ENCODE measurements around the gene SPN.
"Not testable (repeated sequence)": the region's sequence is repeated elsewhere in the genome, so short reads cannot be mapped to it uniquely, and the experiment has no call there.

Gene SPN

GRCh38 chr16:29684679-29685078, 21.6 kb downstream of the SPN start:
- DNase-seq (ENCODE audit: low read depth) = no peak
- TF ChIP-seq MYC (IDR thresholded peaks at IDR 0.05; ENCODE audit: low read depth, low read length) = no peak
- no peak for TF ChIP-seq MAX (IDR thresholded peaks at IDR 0.05; ENCODE audit: low read depth, low read length)
- no peak for TF ChIP-seq CTCF (IDR thresholded peaks at IDR 0.05; ENCODE audit: low read depth, low read length)
- no peak for TF ChIP-seq POLR2A (IDR thresholded peaks at IDR 0.05; ENCODE audit: extremely low read depth, insufficient read length)
- no peak overlapping the region for H3K4me3 ChIP-seq (ENCODE audit: low read depth, low read length)

GRCh38 chr16:29686740-29687332, 23.8 kb downstream of the SPN start:
- H3K4me3 ChIP-seq (ENCODE audit: low read depth, low read length) = no peak overlapping the region
- DNase-seq (ENCODE audit: low read depth) = no peak

GRCh38 chr16:29687755-29688154, 24.7 kb downstream of the SPN start:
- H3K4me3 ChIP-seq (ENCODE audit: low read depth, low read length) = no peak overlapping the region
- no peak for TF ChIP-seq CTCF (IDR thresholded peaks at IDR 0.05; ENCODE audit: low read depth, low read length)
- no peak for TF ChIP-seq POLR2A (IDR thresholded peaks at IDR 0.05; ENCODE audit: extremely low read depth, insufficient read length)
- TF ChIP-seq MAX (IDR thresholded peaks at IDR 0.05; ENCODE audit: low read depth, low read length) = no peak
- TF ChIP-seq MYC (IDR thresholded peaks at IDR 0.05; ENCODE audit: low read depth, low read length) = no peak
- no peak for DNase-seq (ENCODE audit: low read depth)

More at GRCh38 chr16:29686740-29687332, 23.8 kb downstream of the SPN start:
- TF ChIP-seq MYC (IDR thresholded peaks at IDR 0.05; ENCODE audit: low read depth, low read length) (no peak), POLR2A (IDR thresholded peaks at IDR 0.05; ENCODE audit: extremely low read depth, insufficient read length) (no peak), CTCF (IDR thresholded peaks at IDR 0.05; ENCODE audit: low read depth, low read length) (no peak), MAX (IDR thresholded peaks at IDR 0.05; ENCODE audit: low read depth, low read length) (no peak)

- TF ChIP-seq MYC (IDR thresholded peaks at IDR 0.05; ENCODE audit: low read depth, low read length) (no peak), POLR2A (IDR thresholded peaks at IDR 0.05; ENCODE audit: extremely low read depth, insufficient read length) (no peak), CTCF (IDR thresholded peaks at IDR 0.05; ENCODE audit: low read depth, low read length) (no peak), MAX (IDR thresholded peaks at IDR 0.05; ENCODE audit: low read depth, low read length) (no peak)
- DNase-seq (ENCODE audit: low read depth) = no peak
- H3K4me3 ChIP-seq (ENCODE audit: low read depth, low read length) = no peak overlapping the region
Observed at GRCh38 chr16:29688172-29688571, 25.1 kb downstream of the SPN start.

- not testable (repeated sequence) for DNase-seq (ENCODE audit: low read depth)
Observed at GRCh38 chr16:29689490-29690351, 26.7 kb downstream of the SPN start.

GRCh38 chr16:29692606-29693005, 29.6 kb downstream of the SPN start:
- not testable (repeated sequence) for H3K4me3 ChIP-seq (ENCODE audit: low read depth, low read length); DNase-seq (ENCODE audit: low read depth)

More at GRCh38 chr16:29689490-29690351, 26.7 kb downstream of the SPN start:
- not testable (repeated sequence) for H3K4me3 ChIP-seq (ENCODE audit: low read depth, low read length)

Measured in NB4 (cell line).